Measurements from ENCODE around the gene KANTR.

GRCh38 chrX:53125506-53125905 lies 31.6 kb downstream of the KANTR start:
- TF ChIP-seq POLR2A (IDR thresholded peaks at IDR 0.05), result no peak
- no peak for TF ChIP-seq CTCF (IDR thresholded peaks at IDR 0.05)

All from right lobe of liver (tissue), 4 donors.